H9 (cell line): Measurements from ENCODE around the gene SH2D2A. TPM values are rescaled to one million over a fixed set of nuclear protein-coding genes. Genes with fewer than 3 reads are reported as not detected.

Experiments used
- DNase-seq: peaks from one replicate; pipeline ENCODE4 v3.0.0-alpha.2; 2017
- H2AFZ ChIP-seq: one replicate; pipeline ENCODE4 v1.6.1; 2013; ENCODE audit warnings: mild to moderate bottlenecking, low read length, control low read depth, moderate library complexity
- H2AK5ac ChIP-seq: 2 replicates; pipeline ENCODE4 v1.6.1; 2013; ENCODE audit warnings: low read length, control low read depth, mixed read lengths; ENCODE audit not compliant: insufficient read length
- H2BK120ac ChIP-seq: one replicate; pipeline ENCODE4 v1.6.1; 2013; ENCODE audit warnings: low read depth, mild to moderate bottlenecking, low read length, control low read depth, inconsistent platforms; ENCODE audit not compliant: poor library complexity, severe bottlenecking
- H2BK12ac ChIP-seq: 2 replicates; pipeline ENCODE4 v1.6.1; 2013; ENCODE audit warnings: low read length, control low read depth, mixed read lengths, low read depth; ENCODE audit not compliant: insufficient read length
- H2BK15ac ChIP-seq: 2 replicates; pipeline ENCODE4 v1.6.1; 2013; ENCODE audit warnings: low read depth, low read length, control low read depth
- H2BK20ac ChIP-seq: one replicate; pipeline ENCODE4 v1.6.1; 2013; ENCODE audit warnings: low read depth, mild to moderate bottlenecking, low read length, control low read depth, inconsistent platforms; ENCODE audit not compliant: poor library complexity, severe bottlenecking
- H2BK5ac ChIP-seq: 2 replicates; pipeline ENCODE4 v1.6.1; 2013; ENCODE audit warnings: low read length, control low read depth, mixed read lengths; ENCODE audit not compliant: insufficient read length
- H3K14ac ChIP-seq: 2 replicates; pipeline ENCODE4 v1.6.1; 2013; ENCODE audit warnings: low read length, control low read depth; ENCODE audit not compliant: insufficient read depth
- H3K18ac ChIP-seq: 2 replicates; pipeline ENCODE4 v1.6.1; 2013; ENCODE audit warnings: low read depth, mild to moderate bottlenecking, mixed read lengths, low read length, control low read depth; ENCODE audit not compliant: insufficient read length
- H3K23ac ChIP-seq: 2 replicates; pipeline ENCODE4 v1.6.1; 2013; ENCODE audit warnings: low read length, control low read depth, mixed read lengths, low read depth; ENCODE audit not compliant: insufficient read length
- H3K23me2 ChIP-seq: 2 replicates; pipeline ENCODE4 v1.6.1; 2013; ENCODE audit warnings: low read depth, mild to moderate bottlenecking, mixed read lengths, low read length, control low read depth; ENCODE audit not compliant: insufficient read length, poor library complexity, severe bottlenecking
- H3K27ac ChIP-seq: 2 replicates; pipeline ENCODE4 v1.5.1; 2013; ENCODE audit warnings: low read length, control low read depth, mixed read lengths, low read depth; ENCODE audit not compliant: insufficient read length
- H3K27me3 ChIP-seq: 2 replicates; pipeline ENCODE4 v1.6.1; 2013; ENCODE audit warnings: low read length, control low read depth, inconsistent platforms; ENCODE audit not compliant: insufficient read depth
- H3K4ac ChIP-seq: 2 replicates; pipeline ENCODE4 v1.6.1; 2013; ENCODE audit warnings: low read depth, mild to moderate bottlenecking, control low read depth, inconsistent platforms, low read length, moderate library complexity
- H3K4me1 ChIP-seq: 2 replicates; pipeline ENCODE4 v1.6.1; 2013; ENCODE audit warnings: low read length, control low read depth, inconsistent platforms; ENCODE audit not compliant: insufficient read depth
- H3K4me2 ChIP-seq: 2 replicates; pipeline ENCODE4 v1.6.1; 2013; ENCODE audit warnings: low read length, control low read depth, mixed read lengths; ENCODE audit not compliant: insufficient read length, insufficient read depth
- H3K56ac ChIP-seq: 2 replicates; pipeline ENCODE4 v1.6.1; 2013; ENCODE audit warnings: low read depth, mild to moderate bottlenecking, mixed read lengths, low read length, control low read depth; ENCODE audit not compliant: insufficient read length
- H3K79me1 ChIP-seq: 2 replicates; pipeline ENCODE4 v1.6.1; 2013; ENCODE audit warnings: low read depth, mild to moderate bottlenecking, moderate library complexity, low read length, control low read depth, inconsistent platforms; ENCODE audit not compliant: insufficient read depth, poor library complexity, severe bottlenecking
- H3K79me2 ChIP-seq: 2 replicates; pipeline ENCODE4 v1.6.1; 2013; ENCODE audit warnings: low read length, control low read depth, inconsistent platforms; ENCODE audit not compliant: insufficient read depth
- H3K9ac ChIP-seq: 2 replicates; pipeline ENCODE4 v1.6.1; 2013; ENCODE audit warnings: low read length, control low read depth, mixed read lengths; ENCODE audit not compliant: insufficient read length; ENCODE audit errors: extremely low read depth
- H3K9me3 ChIP-seq: one replicate; pipeline ENCODE4 v1.6.1; 2013; ENCODE audit warnings: low read depth, low read length, inconsistent platforms; ENCODE audit not compliant: control insufficient read depth
- H3T11ph ChIP-seq: one replicate; pipeline ENCODE4 v1.6.1; 2013; ENCODE audit warnings: mild to moderate bottlenecking, low read length, control low read depth, inconsistent platforms
- H4K20me1 ChIP-seq: one replicate; pipeline ENCODE4 v1.6.1; 2013; ENCODE audit not compliant: control insufficient read depth, insufficient read length, insufficient read depth
- H4K5ac ChIP-seq: 2 replicates; pipeline ENCODE4 v1.6.1; 2013; ENCODE audit warnings: low read depth, mild to moderate bottlenecking, mixed read lengths, low read length, control low read depth; ENCODE audit not compliant: insufficient read length
- H4K8ac ChIP-seq: replicated peaks from 2 replicates; pipeline ENCODE4 v1.6.1; 2013; ENCODE audit warnings: low read length, control low read depth, mixed read lengths, low read depth; ENCODE audit not compliant: insufficient read length
- H4K91ac ChIP-seq: 2 replicates; pipeline ENCODE4 v1.6.1; 2013; ENCODE audit warnings: low read depth, mild to moderate bottlenecking, moderate library complexity, mixed read lengths, low read length, control low read depth; ENCODE audit not compliant: insufficient read length
- H3K27ac Mint-ChIP-seq, 3 experiments: 2 replicates in 2 of 3; 3 replicates in 1 of 3; pipeline ENCODE4 v1.8.0; 2020 to 2021; ENCODE audit warnings: mixed read lengths in 3 of 3, mild to moderate bottlenecking in 1 of 3, moderate library complexity in 1 of 3
- H3K27me3 Mint-ChIP-seq: 2 replicates; pipeline ENCODE4 v1.8.0; 2021; ENCODE audit warnings: low read depth, mild to moderate bottlenecking, moderate library complexity, mixed read lengths
- H3K36me3 Mint-ChIP-seq, 3 experiments: 2 replicates in 2 of 3; 3 replicates in 1 of 3; pipeline ENCODE4 v1.8.0; 2020 to 2021; ENCODE audit warnings: low read depth in 3 of 3, mixed read lengths in 3 of 3; ENCODE audit not compliant: insufficient read depth in 1 of 3
- H3K4me1 Mint-ChIP-seq, 2 experiments: 2 replicates each; pipeline ENCODE4 v1.8.0; 2020; ENCODE audit warnings: mixed read lengths in 2 of 2
- H3K4me3 Mint-ChIP-seq, 2 experiments: 2 replicates in 1 of 2; 3 replicates in 1 of 2; pipeline ENCODE4 v1.8.0; 2020 to 2021; ENCODE audit warnings: mild to moderate bottlenecking in 2 of 2, mixed read lengths in 2 of 2, moderate library complexity in 1 of 2
- H3K9me3 Mint-ChIP-seq, 2 experiments: 2 replicates in 1 of 2; 3 replicates in 1 of 2; pipeline ENCODE4 v1.8.0; 2020; ENCODE audit warnings: mild to moderate bottlenecking in 2 of 2, mixed read lengths in 2 of 2, moderate library complexity in 1 of 2
- WGBS: extraction: QIAGEN DNeasy Blood & Tissue Kit; methylation state at CpG from one replicate; pipeline ENCODE4 v1.1.7; 2013; ENCODE audit warnings: missing lambda C conversion rate, low lambda C conversion rate, mixed read lengths; ENCODE audit not compliant: insufficient read length; ENCODE audit errors: extremely low coverage; 5-methylcytosine and 5-hydroxymethylcytosine counted together
- total RNA-seq: library from RNA; stranded (reverse); gene quantifications from 2 replicates; pipeline ENCODE4 v1.2.1, GENCODE V29; 2021
- TF ChIP-seq, protein P1 (sequence below): fragments of 200-600 bp; sonication (generic); conservative IDR thresholded peaks from 3 replicates; pipeline ENCODE4 v1.8.0; 2021; ENCODE audit warnings: antibody characterized with exemption, mild to moderate bottlenecking

The SH2D2A gene
- total RNA-seq, 1 experiment from 2014 or later, result 2.0 TPM

GRCh38 chr1:156844638-156845037 is 28.0 kb upstream of the SH2D2A start:
- Histone ChIP-seq H3K23ac (no peak overlapping the region), H2BK5ac (no peak overlapping the region), H3K23me2 (peaks cover 14% of the 10 kb centered on the region), H2BK15ac (no peak overlapping the region), H2BK20ac (no peak overlapping the region), H3K27ac (no peak overlapping the region), H2AFZ (no peak overlapping the region), H3K4me2 (peak overlapping the region; percentile 50), H3K4ac (no peak overlapping the region), H4K20me1 (no peaks in the 10 kb centered on the region), H2AK5ac (no peak overlapping the region), H3K9ac (no peak overlapping the region), H4K5ac (no peak overlapping the region), H3K9me3 (no peaks in the 10 kb centered on the region), H4K91ac (no peak overlapping the region), H4K8ac (no peak overlapping the region), H3K4me1 (no peaks in the 10 kb centered on the region), H3T11ph (no peak overlapping the region), H2BK12ac (no peak overlapping the region), H3K14ac (no peak overlapping the region), H3K79me2 (no peaks in the 10 kb centered on the region), H2BK120ac (no peak overlapping the region), H3K27me3 (peaks cover 65% of the 10 kb centered on the region), H3K56ac (no peak overlapping the region), H3K79me1 (no peaks in the 10 kb centered on the region), H3K18ac (no peak overlapping the region)
- H3K9me3 Mint-ChIP-seq, result no peaks in the 10 kb centered on the region; a peak in 1 of 5 replicates
- H3K4me3 Mint-ChIP-seq, result peak overlapping the region; percentile 56 to 82
- H3K27me3 Mint-ChIP-seq, result peaks cover 94% of the 10 kb centered on the region
- no CpG with 5 or more reads among the region's 14 CpGs for WGBS
- H3K27ac Mint-ChIP-seq, result no peak overlapping the region; a peak in 1 of 7 replicates
- no peaks in the 10 kb centered on the region for H3K36me3 Mint-ChIP-seq
- no peak for DNase-seq
- H3K4me1 Mint-ChIP-seq, result peaks cover 17 to 45% of the 10 kb centered on the region in 2 experiments
- TF ChIP-seq, protein P1, sequence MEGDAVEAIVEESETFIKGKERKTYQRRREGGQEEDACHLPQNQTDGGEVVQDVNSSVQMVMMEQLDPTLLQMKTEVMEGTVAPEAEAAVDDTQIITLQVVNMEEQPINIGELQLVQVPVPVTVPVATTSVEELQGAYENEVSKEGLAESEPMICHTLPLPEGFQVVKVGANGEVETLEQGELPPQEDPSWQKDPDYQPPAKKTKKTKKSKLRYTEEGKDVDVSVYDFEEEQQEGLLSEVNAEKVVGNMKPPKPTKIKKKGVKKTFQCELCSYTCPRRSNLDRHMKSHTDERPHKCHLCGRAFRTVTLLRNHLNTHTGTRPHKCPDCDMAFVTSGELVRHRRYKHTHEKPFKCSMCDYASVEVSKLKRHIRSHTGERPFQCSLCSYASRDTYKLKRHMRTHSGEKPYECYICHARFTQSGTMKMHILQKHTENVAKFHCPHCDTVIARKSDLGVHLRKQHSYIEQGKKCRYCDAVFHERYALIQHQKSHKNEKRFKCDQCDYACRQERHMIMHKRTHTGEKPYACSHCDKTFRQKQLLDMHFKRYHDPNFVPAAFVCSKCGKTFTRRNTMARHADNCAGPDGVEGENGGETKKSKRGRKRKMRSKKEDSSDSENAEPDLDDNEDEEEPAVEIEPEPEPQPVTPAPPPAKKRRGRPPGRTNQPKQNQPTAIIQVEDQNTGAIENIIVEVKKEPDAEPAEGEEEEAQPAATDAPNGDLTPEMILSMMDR, result no peak
